B cell (primary cell): Measurements from ENCODE around the gene FOXL1. TPM values are rescaled to one million over a fixed set of nuclear protein-coding genes. Genes with fewer than 3 reads are reported as not detected.

Experiments
- ATAC-seq: fragments of 200-7000 bp; cut with Tn5 transposase; one replicate; pipeline ENCODE4 v1.10.0; 2021; ENCODE audit warnings: low read depth, mild to moderate bottlenecking, moderate number of reproducible peaks, moderate library complexity
- CTCF ChIA-PET: fragments of 350-600 bp; sonication (Branson Sonifier 250); formaldehyde crosslinking; loops from one replicate; lab custom pipeline; 2021; ENCODE audit warnings: antibody characterized with exemption, inconsistent platforms; lab: Charles Lee
- POLR2A ChIA-PET: fragments of 350-600 bp; sonication (Branson Sonifier 250); formaldehyde crosslinking; loops from one replicate; lab custom pipeline; 2021; ENCODE audit warnings: antibody characterized with exemption; lab: Charles Lee
- DNase-seq: peaks from one replicate; pipeline ENCODE4 v3.0.0; 2013
- H2AFZ ChIP-seq: 2 replicates; pipeline ENCODE4 v1.6.1; 2012; ENCODE audit warnings: mild to moderate bottlenecking, low read depth, low read length; ENCODE audit not compliant: insufficient read depth, poor library complexity, severe bottlenecking
- H3K27ac ChIP-seq, 2 donors: 1 replicate in 1 of 2; 2 replicates in 1 of 2; pipeline ENCODE4 v1.5.1; 2012 to 2013; ENCODE audit warnings: low read length in 2 of 2, mild to moderate bottlenecking in 2 of 2, moderate library complexity in 1 of 2
- H3K27me3 ChIP-seq, 4 experiments: fragments of 200-600 bp in 1 of 4; sonication (generic) in 1 of 4; replicated peaks in 1 of 4; 1 replicate in 2 of 4; 2 replicates in 2 of 4; pipeline versions ENCODE4 v1.6.1 to v1.7.0; 2013 to 2016; ENCODE audit warnings: low read length in 3 of 4, mild to moderate bottlenecking in 2 of 4, mixed read lengths in 1 of 4, moderate library complexity in 1 of 4; ENCODE audit not compliant: insufficient read depth in 4 of 4, control insufficient read depth in 3 of 4; ENCODE audit errors: control extremely low read depth in 1 of 4
- H3K36me3 ChIP-seq, 2 experiments: replicated peaks in 1 of 2; 1 replicate in 1 of 2; 2 replicates in 1 of 2; pipeline versions ENCODE4 v1.6.1 to v1.7.1; 2013; ENCODE audit warnings: low read length in 1 of 2; ENCODE audit not compliant: insufficient read depth in 2 of 2, control insufficient read depth in 1 of 2; ENCODE audit errors: control extremely low read depth in 1 of 2, extremely low read depth in 1 of 2
- H3K4me1 ChIP-seq, 2 donors: fragments of 200-600 bp in 1 of 2; sonication (generic) in 1 of 2; 1 replicate in 1 of 2; 2 replicates in 1 of 2; pipeline versions ENCODE4 v1.5.1 to v1.6.1; 2013 to 2017; ENCODE audit warnings: low read length in 2 of 2; ENCODE audit not compliant: control insufficient read depth in 2 of 2, insufficient read depth in 2 of 2
- H3K4me2 ChIP-seq: replicated peaks from 2 replicates; pipeline ENCODE3; 2012; ENCODE audit warnings: mild to moderate bottlenecking, low read depth, low read length; ENCODE audit not compliant: poor library complexity, severe bottlenecking
- H3K4me3 ChIP-seq, 5 experiments: fragments of 200-600 bp in 1 of 5; sonication (generic) in 1 of 5; 1 replicate in 3 of 5; 2 replicates in 2 of 5; pipeline versions ENCODE4 v1.5.1 to v1.7.0; 2011 to 2016; ENCODE audit warnings: low read length in 4 of 5, mild to moderate bottlenecking in 4 of 5, low read depth in 2 of 5, control low read depth in 1 of 5, moderate library complexity in 1 of 5; ENCODE audit not compliant: insufficient read depth in 1 of 5; ENCODE audit errors: control extremely low read depth in 1 of 5, extremely low read depth in 1 of 5
- H3K79me2 ChIP-seq: fragments of 200-600 bp; sonication (generic); one replicate; pipeline ENCODE4 v1.6.0; 2016; ENCODE audit warnings: low read length; ENCODE audit not compliant: control insufficient read depth, insufficient read depth
- H3K9ac ChIP-seq: fragments of 200-600 bp; sonication (generic); 2 replicates; pipeline ENCODE4 v1.6.1; 2017; ENCODE audit warnings: mild to moderate bottlenecking, low read length, moderate library complexity
- H3K9me3 ChIP-seq, 3 donors: one replicate each; pipeline versions ENCODE4 v1.6.1 to v1.7.1; 2013; ENCODE audit warnings: low read length in 2 of 3; ENCODE audit not compliant: control insufficient read depth in 2 of 3, insufficient read depth in 1 of 3; ENCODE audit errors: control extremely low read depth in 1 of 3
- H4K20me1 ChIP-seq: 2 replicates; pipeline ENCODE4 v1.6.0; 2012; ENCODE audit warnings: mild to moderate bottlenecking, low read length; ENCODE audit not compliant: insufficient read depth, control insufficient read depth, poor library complexity, severe bottlenecking
- H3K27ac Mint-ChIP-seq: one replicate; pipeline ENCODE4 v1.8.0; 2021; ENCODE audit warnings: mixed read lengths
- H3K27me3 Mint-ChIP-seq: one replicate; pipeline ENCODE4 v1.8.0; 2021; ENCODE audit warnings: mixed read lengths
- H3K4me1 Mint-ChIP-seq: one replicate; pipeline ENCODE4 v1.8.0; 2021; ENCODE audit warnings: mixed read lengths
- H3K4me3 Mint-ChIP-seq: one replicate; pipeline ENCODE4 v1.8.0; 2021; ENCODE audit warnings: mixed read lengths
- H3K9me3 Mint-ChIP-seq: one replicate; pipeline ENCODE4 v1.8.0; 2022; ENCODE audit warnings: mixed read lengths; ENCODE audit not compliant: insufficient read depth
- EZH2 ChIP-seq: IDR thresholded peaks from 2 replicates; pipeline ENCODE4 v1.6.1; 2012; ENCODE audit warnings: borderline replicate concordance, low read depth, mild to moderate bottlenecking, moderate library complexity, low read length; ENCODE audit not compliant: insufficient read depth, poor library complexity, severe bottlenecking
- WGBS: methylation state at CpG from one replicate; pipeline ENCODE4 v1.1.5; 2013; ENCODE audit warnings: missing lambda C conversion rate; ENCODE audit not compliant: insufficient coverage; 5-methylcytosine and 5-hydroxymethylcytosine counted together
- intact Hi-C: fragments of 100-400 bp; cut with micrococcal nuclease; formaldehyde crosslinking; loops from one replicate; pipeline ENCODE4 v1.10.0; 2022
- polyA plus RNA-seq: library from polyadenylated mRNA; depleted of rRNA; stranded (reverse); fragments of >200 nt; gene quantifications from 2 replicates; pipeline ENCODE4 v1.2.3, GENCODE V29; 2012
- total RNA-seq, 2 donors: library from RNA; stranded (reverse); fragments of 120-200 nt in 1 of 2; gene quantifications; 1 replicate in 1 of 2; 2 replicates in 1 of 2; pipeline versions ENCODE4 v1.2.3 to v1.2.4, GENCODE V29; 2013 to 2022
- TF ChIP-seq, protein P1 (sequence below): fragments of 200-600 bp; IDR thresholded peaks from one replicate; pipeline ENCODE4 v1.8.0; 2022; ENCODE audit warnings: antibody characterized with exemption, mild to moderate bottlenecking

Gene FOXL1
- total and polyA plus RNA-seq, 2 donors (not counting 1 experiment from before 2014, with no cell fraction given), result not detected

- H3K9me3 ChIP-seq, result peaks cover 0 to 9% (median 0%) of the 10 kb centered on the region in 3 donors
- H3K36me3 ChIP-seq, result no peaks in the 10 kb centered on the region
- H3K4me1 Mint-ChIP-seq, result no peaks in the 10 kb centered on the region
- H3K4me1 ChIP-seq, result no peaks in the 10 kb centered on the region
- no peak overlapping the region for H3K27ac Mint-ChIP-seq
- H3K4me3 ChIP-seq, result no peak overlapping the region
- H2AFZ ChIP-seq, result no peak overlapping the region
- no CpG with 5 or more reads among the region's 5 CpGs for WGBS
- no peaks in the 10 kb centered on the region for H4K20me1 ChIP-seq
- peaks cover 13% of the 10 kb centered on the region for H3K27me3 Mint-ChIP-seq
- CTCF ChIA-PET, result no interaction called here
- ATAC-seq (no peak), DNase-seq (no peak)
- no peak overlapping the region for H3K9ac ChIP-seq
- TF ChIP-seq EZH2, result no peak
- TF ChIP-seq, protein P1, sequence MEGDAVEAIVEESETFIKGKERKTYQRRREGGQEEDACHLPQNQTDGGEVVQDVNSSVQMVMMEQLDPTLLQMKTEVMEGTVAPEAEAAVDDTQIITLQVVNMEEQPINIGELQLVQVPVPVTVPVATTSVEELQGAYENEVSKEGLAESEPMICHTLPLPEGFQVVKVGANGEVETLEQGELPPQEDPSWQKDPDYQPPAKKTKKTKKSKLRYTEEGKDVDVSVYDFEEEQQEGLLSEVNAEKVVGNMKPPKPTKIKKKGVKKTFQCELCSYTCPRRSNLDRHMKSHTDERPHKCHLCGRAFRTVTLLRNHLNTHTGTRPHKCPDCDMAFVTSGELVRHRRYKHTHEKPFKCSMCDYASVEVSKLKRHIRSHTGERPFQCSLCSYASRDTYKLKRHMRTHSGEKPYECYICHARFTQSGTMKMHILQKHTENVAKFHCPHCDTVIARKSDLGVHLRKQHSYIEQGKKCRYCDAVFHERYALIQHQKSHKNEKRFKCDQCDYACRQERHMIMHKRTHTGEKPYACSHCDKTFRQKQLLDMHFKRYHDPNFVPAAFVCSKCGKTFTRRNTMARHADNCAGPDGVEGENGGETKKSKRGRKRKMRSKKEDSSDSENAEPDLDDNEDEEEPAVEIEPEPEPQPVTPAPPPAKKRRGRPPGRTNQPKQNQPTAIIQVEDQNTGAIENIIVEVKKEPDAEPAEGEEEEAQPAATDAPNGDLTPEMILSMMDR, result no peak
- no peaks in the 10 kb centered on the region for H3K9me3 Mint-ChIP-seq
- peaks cover 0 to 2% (median 0%) of the 10 kb centered on the region in 4 experiments for H3K27me3 ChIP-seq
- POLR2A ChIA-PET, result interaction anchor here (0.6 kb wide), 1 partner anchor 195 kb away, joined by 8 read pairs; no protein-coding TSS in a partner anchor
- no peak overlapping the region for H3K4me2 ChIP-seq
- intact Hi-C loops, result no loop called here
- no peak overlapping the region for H3K4me3 Mint-ChIP-seq
- no peaks in the 10 kb centered on the region for H3K79me2 ChIP-seq
- no peak overlapping the region for H3K27ac ChIP-seq
These were observed 38.6 kb downstream of the FOXL1 start for GRCh38 chr16:86616906-86617305.

DNA sequence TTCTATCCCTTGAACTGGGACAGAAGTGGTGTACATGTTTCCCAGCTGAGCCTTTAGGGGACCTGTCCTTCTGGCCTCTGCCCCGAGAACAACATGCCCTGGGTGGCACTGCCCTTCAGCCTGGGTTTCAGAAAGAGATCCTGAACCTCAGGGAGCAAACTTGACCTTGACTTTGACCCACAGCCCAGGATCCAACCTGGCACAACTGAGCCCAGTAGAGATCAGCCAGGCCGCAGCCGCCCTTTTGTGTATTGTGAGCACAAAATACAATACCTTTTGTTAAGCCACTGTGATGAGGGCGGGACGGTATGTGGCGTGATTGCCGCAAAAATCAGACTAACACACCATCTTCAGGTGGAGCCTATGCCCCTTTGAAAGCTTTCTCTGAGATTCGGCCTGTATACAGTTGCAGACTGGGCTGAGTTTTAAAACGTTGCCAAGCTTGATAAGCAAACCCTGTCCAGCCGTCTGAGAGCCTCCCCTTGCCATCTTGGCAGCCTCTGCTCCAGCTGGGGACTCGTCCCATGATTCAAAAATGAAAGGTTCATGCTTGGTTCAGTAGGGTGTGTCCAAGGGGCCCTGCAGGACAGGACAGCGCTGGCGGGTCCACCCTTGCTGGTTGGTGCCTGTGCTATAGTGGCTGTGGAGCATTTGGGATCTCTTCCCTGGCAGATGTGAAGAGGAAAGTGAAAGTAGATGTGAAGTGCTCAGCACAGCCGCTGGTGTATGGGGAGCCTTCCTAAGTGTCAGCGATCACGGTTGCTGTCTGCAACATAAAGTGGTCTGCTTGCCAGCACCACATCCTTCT lies 40.3 kb downstream of the FOXL1 start:
- no peak for TF ChIP-seq EZH2
- TF ChIP-seq, protein P1, result no peak
- intact Hi-C loops, result no loop called here
- Histone ChIP-seq H3K9me3 (peaks cover 0 to 9% (median 0%) of the 10 kb centered on the region in 3 donors), H3K4me2 (no peak overlapping the region), H3K79me2 (no peaks in the 10 kb centered on the region), H3K9ac (no peak overlapping the region), H3K4me3 (no peak overlapping the region), H3K27ac (no peak overlapping the region), H3K4me1 (no peaks in the 10 kb centered on the region), H2AFZ (no peak overlapping the region), H3K27me3 (peaks cover 0 to 2% (median 0%) of the 10 kb centered on the region in 4 experiments), H3K36me3 (no peaks in the 10 kb centered on the region), H4K20me1 (no peaks in the 10 kb centered on the region)
- Mint-ChIP-seq H3K27ac (no peak overlapping the region), H3K9me3 (no peaks in the 10 kb centered on the region), H3K27me3 (peaks cover 21% of the 10 kb centered on the region), H3K4me1 (no peaks in the 10 kb centered on the region), H3K4me3 (no peak overlapping the region)
- 89% methylated on average over 14 of the region's 16 CpGs for WGBS
- ATAC-seq (no peak), DNase-seq (no peak)
- CTCF ChIA-PET, result no interaction called here
- POLR2A ChIA-PET, result no interaction called here
